ENCODE measurements around the gene LYZ.

The LYZ gene

GRCh38 chr12:69389831-69390230 lies 41.6 kb downstream of the LYZ start:
- no peak for DNase-seq

- DNase-seq: no peak
Measured at GRCh38 chr12:69392179-69392928, 44.2 kb downstream of the LYZ start.

- no peak for DNase-seq
Measured at GRCh38 chr12:69396041-69396440, 47.9 kb downstream of the LYZ start.

- DNase-seq: no peak
Measured at GRCh38 chr12:69396963-69397362, 48.8 kb downstream of the LYZ start.

DNA sequence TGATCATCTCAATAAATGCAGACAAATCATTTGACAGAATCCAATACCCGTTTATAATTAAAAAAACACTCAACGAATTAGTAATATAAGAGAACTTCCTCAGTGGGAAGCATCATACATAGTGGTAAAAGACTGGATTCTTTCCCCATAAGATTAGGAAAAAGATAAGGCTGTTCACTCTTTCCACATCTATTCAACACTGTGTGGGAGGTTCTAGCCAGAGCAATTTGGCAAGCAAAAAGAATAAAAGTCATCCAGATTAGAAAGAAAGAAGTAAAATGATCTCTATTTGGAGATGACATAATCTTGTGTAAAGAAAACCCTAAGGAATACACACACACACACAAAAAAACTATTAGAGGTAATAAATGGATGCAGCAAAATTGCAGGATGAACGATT lies 49.8 kb downstream of the LYZ start:
- DNase-seq: no peak

GRCh38 chr12:69401940-69402339 lies 53.8 kb downstream of the LYZ start:
- DNase-seq: no peak

Data from NCI-H1048 (cell line).